ENCODE results near the gene MFSD6. TPM values are rescaled to one million over a fixed set of nuclear protein-coding genes. Genes with fewer than 3 reads are reported as not detected.

Gene MFSD6
- polyA plus RNA-seq, 1 of the 3 experiments (the other 2 are of a cell fraction), result 15.1 TPM

DNA sequence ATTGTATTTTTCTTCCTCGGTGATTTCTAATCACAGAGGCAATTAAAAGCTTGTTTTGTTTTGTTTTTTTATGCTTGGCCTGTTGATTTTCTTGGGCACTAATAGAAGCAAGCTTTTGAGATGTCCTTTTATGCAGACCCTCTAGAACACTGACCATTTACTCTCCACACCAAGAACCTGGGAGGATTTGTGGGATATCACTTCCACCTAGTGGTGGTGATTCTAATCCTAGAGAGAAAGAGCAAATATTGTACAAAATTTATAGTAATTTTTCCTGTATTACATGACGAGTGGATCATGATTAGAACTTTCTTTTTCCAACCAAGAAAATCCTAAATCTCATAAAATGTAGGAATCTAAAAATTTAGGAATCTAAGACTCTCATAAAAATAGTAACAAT lies 102.9 kb downstream of the MFSD6 start:
- Histone ChIP-seq H3K9me2 (no peaks in the 10 kb centered on the region), H4K20me1 (ENCODE audit: insufficient read depth) (no peaks in the 10 kb centered on the region), H3K27me3 (ENCODE audit: insufficient read depth) (no peaks in the 10 kb centered on the region), H3K27ac (ENCODE audit: low read depth in 2 of 2, low read length in 1 of 2) (no peak overlapping the region), H3K9me3 (no peaks in the 10 kb centered on the region), H3K4me3 (ENCODE audit: low read depth in 2 of 2, low read length in 1 of 2) (no peak overlapping the region), H3K4me2 (no peak overlapping the region), H3K79me2 (ENCODE audit: insufficient read depth) (no peaks in the 10 kb centered on the region), H2AFZ (ENCODE audit: low read depth) (no peak overlapping the region), H3K36me3 (replicated peaks in 1 of 2; ENCODE audit: control insufficient read depth in 1 of 2, insufficient read depth in 2 of 2, low read length in 1 of 2) (peaks cover 0 to 21% of the 10 kb centered on the region in 2 experiments), H3F3A (replicated peaks; ENCODE audit: insufficient read depth) (no peaks in the 10 kb centered on the region), H3K4me1 (ENCODE audit: control insufficient read depth in 1 of 2, insufficient read depth in 2 of 2, low read depth in 1 of 2, low read length in 1 of 2) (peaks cover 0 to 2% of the 10 kb centered on the region in 2 experiments; a peak in 1 of 4 replicates), H3K9ac (no peak overlapping the region)
- WGBS (ENCODE audit: low lambda C conversion rate), result 73% methylated on average over 2 of the region's 2 CpGs
- ChIA-PET CTCF (interaction anchor here (0.6 to 3.6 kb wide), 30 partner anchors 9 to 388 kb away, joined by 3 to 28 read pairs (median 4); partner anchors contain the start of genes HIBCH and INPP1), POLR2A (interaction anchor here (0.6 kb wide), 1 partner anchor 92 kb away, joined by 4 read pairs; no protein-coding TSS in a partner anchor)
- DNase-seq, result peak; percentile 61
- TF ChIP-seq TCF12 (IDR thresholded peaks at IDR 0.05) (no peak), ELF1 (IDR thresholded peaks at IDR 0.05) (no peak), SMC3 (IDR thresholded peaks at IDR 0.05; ENCODE audit: low read depth, low read length) (peak; percentile 88), SIN3A (IDR thresholded peaks at IDR 0.05; ENCODE audit: borderline replicate concordance, low read depth, low read length) (no peak), NRF1 (IDR thresholded peaks at IDR 0.05; ENCODE audit: low read depth, low read length) (no peak), RAD21 (IDR thresholded peaks at IDR 0.05; ENCODE audit: low read length) (peak; percentile 94), CHD2 (IDR thresholded peaks at IDR 0.05; ENCODE audit: low read length, partially characterized antibody) (no peak)
- TF ChIP-seq, protein P1, sequence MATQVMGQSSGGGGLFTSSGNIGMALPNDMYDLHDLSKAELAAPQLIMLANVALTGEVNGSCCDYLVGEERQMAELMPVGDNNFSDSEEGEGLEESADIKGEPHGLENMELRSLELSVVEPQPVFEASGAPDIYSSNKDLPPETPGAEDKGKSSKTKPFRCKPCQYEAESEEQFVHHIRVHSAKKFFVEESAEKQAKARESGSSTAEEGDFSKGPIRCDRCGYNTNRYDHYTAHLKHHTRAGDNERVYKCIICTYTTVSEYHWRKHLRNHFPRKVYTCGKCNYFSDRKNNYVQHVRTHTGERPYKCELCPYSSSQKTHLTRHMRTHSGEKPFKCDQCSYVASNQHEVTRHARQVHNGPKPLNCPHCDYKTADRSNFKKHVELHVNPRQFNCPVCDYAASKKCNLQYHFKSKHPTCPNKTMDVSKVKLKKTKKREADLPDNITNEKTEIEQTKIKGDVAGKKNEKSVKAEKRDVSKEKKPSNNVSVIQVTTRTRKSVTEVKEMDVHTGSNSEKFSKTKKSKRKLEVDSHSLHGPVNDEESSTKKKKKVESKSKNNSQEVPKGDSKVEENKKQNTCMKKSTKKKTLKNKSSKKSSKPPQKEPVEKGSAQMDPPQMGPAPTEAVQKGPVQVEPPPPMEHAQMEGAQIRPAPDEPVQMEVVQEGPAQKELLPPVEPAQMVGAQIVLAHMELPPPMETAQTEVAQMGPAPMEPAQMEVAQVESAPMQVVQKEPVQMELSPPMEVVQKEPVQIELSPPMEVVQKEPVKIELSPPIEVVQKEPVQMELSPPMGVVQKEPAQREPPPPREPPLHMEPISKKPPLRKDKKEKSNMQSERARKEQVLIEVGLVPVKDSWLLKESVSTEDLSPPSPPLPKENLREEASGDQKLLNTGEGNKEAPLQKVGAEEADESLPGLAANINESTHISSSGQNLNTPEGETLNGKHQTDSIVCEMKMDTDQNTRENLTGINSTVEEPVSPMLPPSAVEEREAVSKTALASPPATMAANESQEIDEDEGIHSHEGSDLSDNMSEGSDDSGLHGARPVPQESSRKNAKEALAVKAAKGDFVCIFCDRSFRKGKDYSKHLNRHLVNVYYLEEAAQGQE (IDR thresholded peaks at IDR 0.05; ENCODE audit: low read depth, low read length), result no peak
- TF ChIP-seq, protein P2, sequence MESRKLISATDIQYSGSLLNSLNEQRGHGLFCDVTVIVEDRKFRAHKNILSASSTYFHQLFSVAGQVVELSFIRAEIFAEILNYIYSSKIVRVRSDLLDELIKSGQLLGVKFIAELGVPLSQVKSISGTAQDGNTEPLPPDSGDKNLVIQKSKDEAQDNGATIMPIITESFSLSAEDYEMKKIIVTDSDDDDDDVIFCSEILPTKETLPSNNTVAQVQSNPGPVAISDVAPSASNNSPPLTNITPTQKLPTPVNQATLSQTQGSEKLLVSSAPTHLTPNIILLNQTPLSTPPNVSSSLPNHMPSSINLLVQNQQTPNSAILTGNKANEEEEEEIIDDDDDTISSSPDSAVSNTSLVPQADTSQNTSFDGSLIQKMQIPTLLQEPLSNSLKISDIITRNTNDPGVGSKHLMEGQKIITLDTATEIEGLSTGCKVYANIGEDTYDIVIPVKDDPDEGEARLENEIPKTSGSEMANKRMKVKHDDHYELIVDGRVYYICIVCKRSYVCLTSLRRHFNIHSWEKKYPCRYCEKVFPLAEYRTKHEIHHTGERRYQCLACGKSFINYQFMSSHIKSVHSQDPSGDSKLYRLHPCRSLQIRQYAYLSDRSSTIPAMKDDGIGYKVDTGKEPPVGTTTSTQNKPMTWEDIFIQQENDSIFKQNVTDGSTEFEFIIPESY (IDR thresholded peaks at IDR 0.05; ENCODE audit: borderline replicate concordance, low read depth), result no peak
- TF ChIP-seq, protein P3, sequence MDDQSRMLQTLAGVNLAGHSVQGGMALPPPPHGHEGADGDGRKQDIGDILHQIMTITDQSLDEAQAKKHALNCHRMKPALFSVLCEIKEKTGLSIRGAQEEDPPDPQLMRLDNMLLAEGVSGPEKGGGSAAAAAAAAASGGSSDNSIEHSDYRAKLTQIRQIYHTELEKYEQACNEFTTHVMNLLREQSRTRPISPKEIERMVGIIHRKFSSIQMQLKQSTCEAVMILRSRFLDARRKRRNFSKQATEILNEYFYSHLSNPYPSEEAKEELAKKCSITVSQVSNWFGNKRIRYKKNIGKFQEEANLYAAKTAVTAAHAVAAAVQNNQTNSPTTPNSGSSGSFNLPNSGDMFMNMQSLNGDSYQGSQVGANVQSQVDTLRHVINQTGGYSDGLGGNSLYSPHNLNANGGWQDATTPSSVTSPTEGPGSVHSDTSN (IDR thresholded peaks at IDR 0.05), result no peak
- TF ChIP-seq, protein P4, sequence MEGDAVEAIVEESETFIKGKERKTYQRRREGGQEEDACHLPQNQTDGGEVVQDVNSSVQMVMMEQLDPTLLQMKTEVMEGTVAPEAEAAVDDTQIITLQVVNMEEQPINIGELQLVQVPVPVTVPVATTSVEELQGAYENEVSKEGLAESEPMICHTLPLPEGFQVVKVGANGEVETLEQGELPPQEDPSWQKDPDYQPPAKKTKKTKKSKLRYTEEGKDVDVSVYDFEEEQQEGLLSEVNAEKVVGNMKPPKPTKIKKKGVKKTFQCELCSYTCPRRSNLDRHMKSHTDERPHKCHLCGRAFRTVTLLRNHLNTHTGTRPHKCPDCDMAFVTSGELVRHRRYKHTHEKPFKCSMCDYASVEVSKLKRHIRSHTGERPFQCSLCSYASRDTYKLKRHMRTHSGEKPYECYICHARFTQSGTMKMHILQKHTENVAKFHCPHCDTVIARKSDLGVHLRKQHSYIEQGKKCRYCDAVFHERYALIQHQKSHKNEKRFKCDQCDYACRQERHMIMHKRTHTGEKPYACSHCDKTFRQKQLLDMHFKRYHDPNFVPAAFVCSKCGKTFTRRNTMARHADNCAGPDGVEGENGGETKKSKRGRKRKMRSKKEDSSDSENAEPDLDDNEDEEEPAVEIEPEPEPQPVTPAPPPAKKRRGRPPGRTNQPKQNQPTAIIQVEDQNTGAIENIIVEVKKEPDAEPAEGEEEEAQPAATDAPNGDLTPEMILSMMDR (IDR thresholded peaks at IDR 0.05), result peak; percentile 76
